Measurements from ENCODE around the gene HDAC4.

Gene HDAC4

DNA sequence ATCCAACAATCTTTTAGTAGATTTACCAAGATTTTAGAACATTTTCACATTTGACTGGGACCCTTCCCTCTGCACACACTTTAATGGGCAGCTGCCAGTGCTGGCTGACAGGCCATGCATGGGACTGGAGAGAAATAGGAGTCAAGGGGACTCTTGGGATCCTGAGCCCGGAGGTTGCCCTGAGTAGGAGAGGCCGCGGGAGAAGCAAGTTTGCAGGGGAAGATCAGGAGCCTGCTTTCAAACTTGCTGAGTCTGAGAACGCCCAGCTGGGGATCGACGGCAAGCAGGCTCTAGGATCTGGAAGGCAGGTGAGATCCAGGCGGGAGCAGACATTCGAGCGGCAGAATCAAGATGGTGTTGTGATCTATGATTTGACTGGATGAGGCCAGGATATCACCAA is 186.1 kb downstream of the HDAC4 start:
- TF ChIP-seq, protein P1, sequence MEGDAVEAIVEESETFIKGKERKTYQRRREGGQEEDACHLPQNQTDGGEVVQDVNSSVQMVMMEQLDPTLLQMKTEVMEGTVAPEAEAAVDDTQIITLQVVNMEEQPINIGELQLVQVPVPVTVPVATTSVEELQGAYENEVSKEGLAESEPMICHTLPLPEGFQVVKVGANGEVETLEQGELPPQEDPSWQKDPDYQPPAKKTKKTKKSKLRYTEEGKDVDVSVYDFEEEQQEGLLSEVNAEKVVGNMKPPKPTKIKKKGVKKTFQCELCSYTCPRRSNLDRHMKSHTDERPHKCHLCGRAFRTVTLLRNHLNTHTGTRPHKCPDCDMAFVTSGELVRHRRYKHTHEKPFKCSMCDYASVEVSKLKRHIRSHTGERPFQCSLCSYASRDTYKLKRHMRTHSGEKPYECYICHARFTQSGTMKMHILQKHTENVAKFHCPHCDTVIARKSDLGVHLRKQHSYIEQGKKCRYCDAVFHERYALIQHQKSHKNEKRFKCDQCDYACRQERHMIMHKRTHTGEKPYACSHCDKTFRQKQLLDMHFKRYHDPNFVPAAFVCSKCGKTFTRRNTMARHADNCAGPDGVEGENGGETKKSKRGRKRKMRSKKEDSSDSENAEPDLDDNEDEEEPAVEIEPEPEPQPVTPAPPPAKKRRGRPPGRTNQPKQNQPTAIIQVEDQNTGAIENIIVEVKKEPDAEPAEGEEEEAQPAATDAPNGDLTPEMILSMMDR (IDR thresholded peaks at IDR 0.05; ENCODE audit: control insufficient read depth, insufficient read depth, low read depth, low read length, missing control alignments) = no peak
- no peak for DNase-seq (ENCODE audit: low read depth)
- H3K4me3 ChIP-seq (ENCODE audit: control insufficient read depth, low read depth, low read length) = no peak overlapping the region

DNA sequence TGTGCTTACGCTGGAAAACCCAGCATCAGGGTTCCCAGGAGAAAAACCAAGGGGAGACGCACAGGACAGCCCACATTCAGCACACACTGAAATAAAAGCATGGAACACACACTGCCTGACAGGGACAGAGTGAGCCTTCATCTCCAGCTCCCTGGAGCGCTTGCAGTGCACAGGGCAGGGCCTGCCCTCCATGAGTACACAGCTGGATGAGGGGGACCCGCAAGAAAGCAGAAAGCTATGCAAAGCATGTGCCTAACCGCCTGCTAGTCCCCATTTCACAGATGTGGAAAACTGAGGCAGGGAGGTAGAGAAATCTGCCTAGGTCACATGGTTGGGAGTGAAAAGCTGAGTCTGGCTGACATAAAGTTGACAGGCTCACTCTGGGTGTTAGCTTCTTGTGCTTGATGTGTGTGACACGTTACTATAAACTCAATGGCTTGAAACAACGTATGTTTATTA is 187.1 kb downstream of the HDAC4 start:
- no peak overlapping the region for H3K4me3 ChIP-seq (ENCODE audit: control insufficient read depth, low read depth, low read length)
- TF ChIP-seq, protein P1 (IDR thresholded peaks at IDR 0.05; ENCODE audit: control insufficient read depth, insufficient read depth, low read depth, low read length, missing control alignments) = no peak
- DNase-seq (ENCODE audit: low read depth) = no peak

DNA sequence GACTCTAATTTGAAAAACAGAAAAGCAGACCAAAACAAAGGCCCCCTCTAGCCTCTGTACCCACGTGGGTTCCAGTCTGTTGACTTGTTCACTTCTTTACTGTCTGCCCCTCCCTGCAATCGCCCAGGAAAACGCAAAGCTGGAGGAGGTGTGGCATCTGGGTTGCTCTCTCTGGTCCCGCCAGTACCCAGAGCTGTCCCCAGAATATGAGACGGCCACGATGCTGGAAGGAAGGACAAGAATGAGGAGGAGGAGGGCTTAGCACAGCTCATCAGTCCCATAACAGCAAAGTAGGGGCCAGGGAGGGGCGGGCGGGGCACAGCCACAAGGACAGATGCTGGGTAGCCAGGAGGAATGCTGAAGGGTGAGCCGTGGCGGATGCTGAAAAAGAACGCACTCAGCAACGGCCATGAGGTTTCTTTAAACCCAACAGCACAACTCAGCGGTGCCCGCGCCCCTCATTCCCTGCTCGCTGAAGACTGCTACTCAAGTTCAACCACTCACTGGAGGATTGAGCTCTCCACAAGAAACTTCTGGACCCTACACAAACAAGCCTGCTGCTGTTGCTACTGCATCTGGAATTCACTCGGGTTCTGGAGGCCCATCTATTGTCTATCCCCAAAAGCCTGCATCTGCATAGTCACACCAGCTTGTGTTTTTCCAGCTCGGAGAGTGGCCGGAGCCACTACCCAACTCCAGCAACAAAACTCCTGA is 187.7 kb downstream of the HDAC4 start:
- TF ChIP-seq, protein P1 (IDR thresholded peaks at IDR 0.05; ENCODE audit: control insufficient read depth, insufficient read depth, low read depth, low read length, missing control alignments) = no peak
- no peak for DNase-seq (ENCODE audit: low read depth)
- no peak overlapping the region for H3K4me3 ChIP-seq (ENCODE audit: control insufficient read depth, low read depth, low read length)

DNA sequence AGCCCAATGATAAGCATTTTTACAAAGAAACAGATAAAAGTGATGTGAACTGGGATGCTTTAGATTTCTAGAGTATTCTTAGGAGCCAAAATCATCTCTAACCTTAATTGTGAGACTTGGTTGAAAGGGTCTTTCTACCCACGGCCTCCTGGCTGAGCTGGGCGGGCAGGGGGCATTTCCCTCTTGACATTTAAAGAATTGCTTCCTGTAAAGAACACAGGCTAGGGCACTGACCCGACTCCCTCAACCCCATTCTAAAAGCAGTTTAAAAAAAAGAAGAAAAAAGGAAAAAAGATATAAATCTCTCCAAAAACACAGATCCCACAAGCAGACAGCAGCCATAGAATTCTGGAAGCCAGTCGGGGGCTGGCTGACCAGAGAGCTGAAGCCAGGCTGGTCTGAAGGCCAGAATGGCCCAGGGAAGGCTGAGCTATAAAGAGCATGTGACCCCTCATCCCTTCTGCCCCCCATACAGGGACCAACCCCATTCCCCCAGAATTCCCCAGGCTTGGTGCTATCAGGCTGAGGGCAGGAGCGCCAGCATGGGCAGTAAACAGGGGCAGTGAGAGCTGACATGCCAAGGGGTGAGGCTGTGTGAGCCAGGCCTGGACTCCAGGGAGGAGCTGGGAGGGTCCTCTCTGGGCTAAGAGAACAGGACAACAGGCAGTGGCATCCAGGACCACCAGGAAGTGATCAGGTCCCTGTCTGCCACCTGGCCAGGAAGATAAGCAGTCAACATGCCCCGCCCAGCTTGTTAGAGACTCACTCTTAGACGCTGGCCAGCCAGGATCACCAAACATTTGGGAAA is 188.5 kb downstream of the HDAC4 start:
- no peak for DNase-seq (ENCODE audit: low read depth)
- TF ChIP-seq, protein P1 (IDR thresholded peaks at IDR 0.05; ENCODE audit: control insufficient read depth, insufficient read depth, low read depth, low read length, missing control alignments) = no peak
- H3K4me3 ChIP-seq (ENCODE audit: control insufficient read depth, low read depth, low read length) = no peak overlapping the region

DNA sequence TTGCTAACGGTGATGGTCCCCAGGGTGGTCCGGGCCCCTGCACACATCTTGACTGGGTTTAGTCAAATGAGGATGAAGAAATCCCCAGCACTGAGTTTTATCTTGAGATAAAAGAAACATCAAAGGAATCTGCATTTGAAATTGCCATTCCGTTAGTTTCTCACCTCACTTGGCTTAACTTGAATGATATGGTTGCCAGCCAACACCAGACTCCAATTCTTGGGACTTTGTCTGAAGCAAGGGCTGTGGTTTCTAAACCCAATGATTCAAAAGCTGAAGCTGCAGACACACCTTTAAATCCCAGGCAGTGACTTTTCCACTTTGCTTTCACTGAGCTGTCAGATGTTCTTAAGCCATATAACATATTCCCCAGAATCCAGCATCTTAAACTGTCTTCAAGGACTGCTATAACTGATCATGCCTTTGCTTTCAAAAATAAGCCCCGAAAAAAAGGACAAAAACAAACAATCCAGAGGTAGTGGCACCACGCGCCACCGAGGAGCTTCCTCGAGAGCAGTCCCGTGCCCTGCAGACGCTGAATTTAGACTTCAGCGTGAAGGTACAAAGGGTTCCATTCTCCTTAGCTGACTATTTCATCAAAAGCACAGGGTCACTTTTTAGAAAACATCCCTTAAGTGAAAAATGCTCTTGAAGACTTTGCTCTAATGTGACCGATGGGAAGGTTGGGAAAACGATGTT is 189.3 kb downstream of the HDAC4 start:
- H3K4me3 ChIP-seq (ENCODE audit: control insufficient read depth, low read depth, low read length) = no peak overlapping the region
- DNase-seq (ENCODE audit: low read depth) = no peak
- TF ChIP-seq, protein P1 (IDR thresholded peaks at IDR 0.05; ENCODE audit: control insufficient read depth, insufficient read depth, low read depth, low read length, missing control alignments) = no peak

DNA sequence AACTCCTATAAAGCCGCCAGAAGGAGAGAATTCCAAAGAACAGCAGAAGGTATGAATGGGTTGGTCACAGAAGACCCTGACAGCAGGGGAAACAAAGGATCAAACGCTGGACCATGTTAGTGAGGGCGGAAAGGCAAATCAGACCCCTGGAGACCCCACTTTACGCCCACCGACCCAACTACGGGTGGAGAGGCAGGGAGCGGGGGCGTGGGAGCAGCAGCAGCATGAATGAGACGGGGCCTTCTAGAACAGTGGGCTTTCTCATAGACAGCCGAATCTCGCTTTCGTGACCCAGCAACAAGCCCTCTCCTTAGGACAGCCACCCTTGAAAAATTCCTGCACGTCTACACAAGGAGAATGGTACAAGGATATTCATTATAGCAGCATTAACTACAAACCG is 191.0 kb downstream of the HDAC4 start:
- H3K4me3 ChIP-seq (ENCODE audit: control insufficient read depth, low read depth, low read length) = no peak overlapping the region
- TF ChIP-seq, protein P1 (IDR thresholded peaks at IDR 0.05; ENCODE audit: control insufficient read depth, insufficient read depth, low read depth, low read length, missing control alignments) = no peak
- DNase-seq (ENCODE audit: low read depth) = no peak

All from AG09309 (cell line).